ENCODE measurements around the gene EEF1A2. TPM values are rescaled to one million over a fixed set of nuclear protein-coding genes. Genes with fewer than 3 reads are reported as not detected.

Gene EEF1A2
- total RNA-seq, 1 donor from 2014 or later: 858 TPM

DNA sequence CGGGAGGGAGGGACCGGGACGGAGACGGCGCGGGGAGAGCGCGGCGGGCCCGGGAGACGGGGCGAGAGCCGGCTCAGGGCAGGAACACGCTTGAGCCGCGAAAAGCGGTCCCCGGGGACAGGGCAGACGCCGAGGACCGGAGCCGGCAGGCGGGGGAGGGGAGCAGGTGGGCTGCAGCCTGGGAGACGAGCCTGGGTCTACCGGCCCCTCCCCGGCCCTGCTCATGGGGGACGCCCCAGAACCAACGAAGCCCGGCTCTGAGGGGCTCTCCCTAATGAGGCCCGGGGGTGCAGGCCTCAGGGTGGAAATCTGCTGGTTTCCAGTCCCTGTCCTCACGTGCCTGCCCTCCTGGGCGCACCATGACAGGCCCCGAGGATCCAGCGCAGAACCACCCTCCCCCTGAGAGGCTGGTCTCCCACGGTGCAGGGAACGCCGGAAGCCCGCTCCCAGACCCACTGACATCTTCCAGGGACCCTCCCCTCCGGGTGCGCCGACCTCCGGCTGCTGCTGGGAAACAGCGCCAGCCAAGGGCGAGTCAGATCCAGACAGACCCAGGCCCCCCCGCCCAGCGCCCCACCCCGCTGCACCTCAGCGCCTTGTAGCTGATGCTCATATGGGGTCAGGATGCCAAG, 571 bp upstream of the EEF1A2 start:
- no peak for DNase-seq

DNA sequence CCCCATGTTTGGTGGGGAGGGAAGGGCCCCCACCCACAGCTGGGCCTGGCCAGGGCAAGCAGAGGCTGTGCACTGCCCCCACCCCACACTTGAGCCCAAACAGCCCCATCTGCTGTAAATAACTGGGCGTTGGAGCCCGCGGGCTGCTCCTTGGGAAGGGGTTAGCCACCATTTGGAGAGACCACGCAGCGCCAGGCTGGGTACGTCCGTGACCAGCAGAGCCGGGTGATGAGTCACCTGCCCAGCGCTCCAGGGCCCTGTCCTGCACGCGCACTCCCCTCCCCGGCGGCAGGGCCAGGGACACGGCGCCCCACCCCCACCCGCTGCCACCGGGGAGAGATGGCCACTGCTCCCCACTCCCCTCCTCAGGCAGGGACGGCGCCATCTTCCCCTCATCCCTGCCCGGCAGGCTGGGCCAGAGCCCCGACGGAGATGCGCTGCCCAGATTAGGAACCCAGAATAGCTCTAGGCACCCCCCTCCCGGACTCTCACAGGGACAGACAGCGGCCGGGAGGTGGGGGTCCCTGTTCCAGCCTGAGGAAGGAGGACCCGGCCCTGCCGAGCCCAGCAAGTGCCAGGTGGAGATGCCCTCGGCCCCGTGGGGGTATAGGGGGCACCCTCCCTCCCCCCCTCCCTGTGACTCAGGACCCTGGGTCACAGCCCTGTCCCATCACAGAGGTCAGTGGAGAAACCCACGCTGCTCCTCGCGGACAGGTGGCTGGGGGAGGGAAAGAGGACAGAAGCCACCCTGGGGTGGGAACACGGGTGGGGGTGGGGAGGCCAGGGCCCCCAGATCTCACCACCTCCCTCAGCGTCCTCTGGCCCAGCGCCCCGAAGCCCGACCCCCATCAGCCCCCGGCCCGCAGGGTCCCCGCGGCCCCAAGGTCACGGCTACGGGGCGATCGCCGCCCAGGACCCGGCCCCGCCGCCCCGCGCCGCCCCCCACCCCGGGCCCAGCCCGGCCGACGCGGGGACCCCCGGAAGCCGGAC, 642 bp downstream of the EEF1A2 start:
- no peak for DNase-seq

DNA sequence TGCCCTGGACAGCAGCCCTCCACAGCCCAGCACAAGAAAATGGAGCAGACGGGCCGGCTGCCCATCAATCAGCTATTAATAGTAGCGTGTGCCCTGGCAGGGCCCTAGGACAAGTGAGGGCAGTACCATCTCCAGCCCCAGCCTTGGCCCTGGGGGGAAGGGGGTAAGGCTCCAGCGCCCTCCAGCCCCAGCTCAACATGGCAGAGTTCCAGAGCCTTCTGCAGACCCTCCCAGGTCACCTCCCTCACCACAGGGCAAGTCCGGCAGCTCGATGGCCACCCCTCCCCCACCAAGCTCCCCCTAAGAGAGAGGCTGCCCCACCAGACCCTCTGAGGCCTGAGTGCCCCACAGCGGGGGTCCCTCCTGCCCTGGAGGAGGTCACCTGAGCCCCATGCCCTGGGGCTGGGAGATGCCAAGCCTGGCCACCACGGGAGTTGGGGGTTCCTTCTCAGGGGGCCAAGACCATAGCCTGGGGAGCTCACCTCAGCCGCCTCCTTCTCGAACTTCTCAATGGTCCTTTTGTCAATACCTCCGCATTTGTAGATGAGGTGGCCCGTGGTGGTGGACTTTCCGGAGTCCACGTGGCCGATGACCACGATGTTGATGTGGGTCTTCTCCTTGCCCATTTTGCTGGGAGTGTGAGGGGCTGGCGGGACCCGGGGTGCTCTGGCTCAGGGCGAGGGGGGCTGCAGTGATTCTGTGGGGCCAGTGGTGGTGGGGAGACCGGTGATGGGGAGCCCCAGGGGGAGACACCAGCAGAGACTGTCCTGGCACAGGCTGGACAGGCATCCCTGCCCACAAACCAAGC, 1.5 kb downstream of the EEF1A2 start:
- DNase-seq: no peak

DNA sequence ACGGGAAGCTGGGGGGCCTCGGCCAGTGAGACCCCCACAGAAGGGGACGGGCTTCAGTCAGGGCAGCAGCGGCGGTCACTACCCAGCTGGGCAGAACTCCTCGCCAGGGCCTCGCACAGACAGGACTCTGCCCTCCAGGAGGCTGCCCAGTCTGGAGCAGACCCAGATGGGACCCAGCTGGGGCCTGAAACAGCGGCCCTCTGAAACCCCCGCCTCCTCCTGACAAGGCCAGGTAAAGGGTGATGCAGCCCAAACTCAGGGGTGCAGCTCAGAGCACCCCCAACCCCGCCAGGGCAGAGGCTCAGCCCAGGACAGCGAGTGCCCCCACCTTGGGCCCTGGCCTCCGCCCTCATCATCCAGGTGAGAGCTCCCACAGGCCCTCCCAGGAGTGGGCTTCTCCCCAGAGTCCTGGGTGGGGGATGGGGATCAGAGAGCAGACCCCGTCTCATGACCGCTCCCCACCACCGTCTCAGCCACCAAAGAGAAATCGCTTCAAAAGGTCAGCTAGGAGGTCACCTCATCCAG, 2.2 kb downstream of the EEF1A2 start:
- DNase-seq: no peak

DNA sequence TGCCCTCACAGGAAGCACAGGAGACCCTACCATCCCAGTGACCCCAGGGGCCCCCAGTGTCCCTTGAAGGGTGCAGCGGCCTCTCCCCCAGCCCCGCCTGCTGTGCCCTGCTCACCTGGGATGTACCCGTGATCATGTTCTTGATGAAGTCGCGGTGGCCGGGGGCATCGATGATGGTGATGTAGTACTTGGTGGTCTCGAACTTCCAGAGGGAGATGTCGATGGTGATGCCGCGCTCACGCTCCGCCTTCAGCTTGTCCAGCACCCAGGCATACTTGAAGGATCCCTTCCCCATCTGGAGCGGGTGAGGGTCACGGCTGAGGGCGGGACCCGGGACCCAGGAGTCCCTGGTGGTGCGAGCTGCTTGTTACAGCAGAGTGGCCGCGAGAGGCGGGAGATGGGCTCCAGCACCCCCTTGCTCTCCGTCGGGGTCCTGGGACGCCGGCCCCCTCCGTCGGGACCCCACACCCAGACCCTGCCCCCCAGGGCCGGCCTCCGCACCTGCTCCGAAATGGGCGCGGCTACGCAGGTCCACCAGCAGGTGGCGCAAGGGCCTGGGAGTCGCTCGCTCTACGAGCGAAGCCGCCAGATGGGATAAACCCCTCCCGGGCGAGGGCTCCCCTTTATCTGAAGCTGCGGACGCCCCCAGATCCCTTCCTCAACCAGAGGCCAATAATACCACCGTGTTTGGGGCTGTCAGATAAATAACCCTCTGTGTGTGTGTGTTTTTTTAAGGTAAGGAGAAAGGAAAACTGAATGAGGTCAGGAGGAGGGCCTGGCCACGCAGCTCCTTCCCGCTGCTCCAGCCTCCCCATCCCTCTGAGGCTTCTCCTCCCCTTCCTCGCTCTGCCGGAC, 2.9 kb downstream of the EEF1A2 start:
- DNase-seq: peak; percentile 76

- no peak for DNase-seq
Observed at GRCh38 chr20:63495167-63495720, 3.6 kb downstream of the EEF1A2 start.

DNA sequence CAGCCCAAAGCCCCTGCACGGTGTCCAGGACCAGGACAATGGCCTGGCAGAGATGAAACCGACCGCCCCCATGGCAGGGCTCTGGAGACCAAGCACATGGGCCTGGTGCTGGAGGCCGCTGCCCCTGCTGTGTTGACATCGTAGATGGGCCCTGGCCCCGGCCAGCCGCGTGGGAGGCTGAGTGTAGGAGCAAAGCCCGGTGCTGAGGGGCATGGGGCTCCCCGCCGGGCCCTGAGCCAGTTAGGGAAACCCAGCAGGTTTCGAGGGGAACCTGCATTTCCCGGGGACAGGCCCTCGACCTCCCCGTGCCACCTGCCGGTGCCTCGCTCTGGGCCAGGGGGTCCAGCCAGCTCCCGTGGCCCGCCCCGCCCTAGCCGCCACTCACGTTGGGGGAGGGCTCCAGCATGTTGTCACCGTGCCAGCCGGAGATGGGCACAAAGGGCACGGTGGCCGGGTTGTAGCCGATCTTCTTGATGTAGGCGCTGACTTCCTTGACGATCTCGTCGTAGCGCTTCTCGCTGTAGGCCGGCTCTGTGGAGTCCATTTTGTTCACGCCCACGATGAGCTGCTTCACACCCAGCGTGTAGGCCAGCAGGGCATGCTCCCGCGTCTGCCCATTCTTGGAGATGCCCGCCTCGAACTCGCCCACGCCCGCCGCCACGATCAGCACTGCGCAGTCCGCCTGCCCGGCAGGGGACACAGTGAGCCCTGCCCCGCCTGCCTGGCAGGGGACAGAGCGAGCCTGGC, 4.3 kb downstream of the EEF1A2 start:
- DNase-seq: no peak

- DNase-seq: no peak
Observed at GRCh38 chr20:63494084-63494419, 4.8 kb downstream of the EEF1A2 start.

DNA sequence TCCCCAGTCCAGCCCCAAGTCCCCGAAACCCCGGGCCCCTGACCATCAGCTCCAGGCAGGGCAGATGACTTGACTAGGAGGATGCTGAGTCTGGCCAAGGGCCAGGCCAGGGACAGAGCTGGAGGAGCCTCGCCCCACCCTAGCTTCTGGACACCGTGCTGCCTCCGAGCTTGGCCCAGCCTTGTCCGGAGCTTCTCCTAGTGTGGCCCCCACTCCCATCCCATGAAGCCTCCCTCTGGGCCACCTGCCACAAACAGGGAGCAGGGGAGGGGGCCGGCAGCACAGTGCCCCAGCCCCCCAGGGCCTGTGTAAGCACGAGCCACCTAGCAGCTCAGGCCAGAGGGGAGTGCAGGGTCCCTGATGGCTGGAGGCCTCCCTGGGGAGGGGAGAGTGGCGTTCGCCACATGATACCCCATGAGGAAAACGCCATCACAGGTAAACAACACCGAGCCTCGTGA, 5.3 kb downstream of the EEF1A2 start:
- no peak for DNase-seq

GRCh38 chr20:63492982-63493381, 5.9 kb downstream of the EEF1A2 start:
- no peak for DNase-seq

DNA sequence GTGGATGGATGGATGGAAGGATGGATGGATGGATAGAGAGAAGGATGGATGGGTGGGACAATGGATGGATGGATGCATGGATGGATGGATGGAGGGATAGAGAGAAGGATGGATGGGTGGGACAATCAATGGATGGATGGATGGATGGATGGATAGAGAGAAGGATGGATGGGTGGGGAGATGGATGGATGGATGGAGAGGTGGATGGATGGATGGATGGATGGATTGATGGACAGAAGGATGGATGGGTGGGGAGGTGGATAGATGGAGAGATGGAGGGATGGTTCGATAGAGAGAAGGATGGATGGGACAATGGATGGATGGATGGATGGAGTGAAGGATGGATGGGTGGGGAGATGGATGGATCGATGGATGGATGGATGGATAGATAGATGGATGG, 6.4 kb downstream of the EEF1A2 start:
- no peak for DNase-seq

GRCh38 chr20:63491635-63492230, 7.2 kb downstream of the EEF1A2 start:
- no peak for DNase-seq

DNA sequence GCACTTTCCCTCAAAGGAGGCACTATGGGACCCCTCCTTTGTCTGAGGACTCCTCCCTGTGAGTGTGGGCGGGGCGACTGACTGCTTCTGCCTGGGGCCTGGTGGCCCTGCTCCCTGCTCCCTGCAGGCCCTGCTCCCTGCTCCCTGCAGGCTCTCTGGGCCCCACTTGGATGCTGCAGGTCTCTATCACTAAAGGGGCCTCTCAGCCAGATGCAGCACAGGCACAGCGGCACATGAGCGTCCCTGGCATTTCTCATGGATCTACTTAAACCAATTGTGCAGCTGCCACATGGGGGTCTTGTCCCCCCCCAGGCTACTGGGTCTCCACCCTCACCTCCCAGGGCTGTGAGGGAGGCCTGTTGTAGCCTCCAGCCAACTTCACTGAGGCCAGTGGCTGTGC, 7.8 kb downstream of the EEF1A2 start:
- DNase-seq: no peak

DNA sequence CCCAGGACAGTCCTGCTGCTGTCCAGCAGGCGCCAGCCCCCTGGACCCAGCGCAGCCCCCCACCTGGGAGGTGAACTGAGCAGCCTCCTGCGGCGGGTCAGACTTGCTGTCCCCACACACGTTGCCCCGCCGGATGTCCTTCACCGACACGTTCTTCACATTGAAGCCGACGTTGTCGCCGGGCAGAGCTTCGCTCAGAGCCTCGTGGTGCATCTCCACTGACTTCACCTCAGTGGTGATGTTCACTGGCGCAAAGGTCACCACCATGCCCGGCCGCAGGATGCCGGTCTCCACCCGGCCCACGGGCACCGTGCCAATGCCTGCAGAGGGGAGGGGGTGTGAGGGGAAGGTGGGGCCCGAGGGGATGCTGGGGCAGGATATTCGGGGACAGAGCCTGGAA, 8.5 kb downstream of the EEF1A2 start:
- no peak for DNase-seq

DNA sequence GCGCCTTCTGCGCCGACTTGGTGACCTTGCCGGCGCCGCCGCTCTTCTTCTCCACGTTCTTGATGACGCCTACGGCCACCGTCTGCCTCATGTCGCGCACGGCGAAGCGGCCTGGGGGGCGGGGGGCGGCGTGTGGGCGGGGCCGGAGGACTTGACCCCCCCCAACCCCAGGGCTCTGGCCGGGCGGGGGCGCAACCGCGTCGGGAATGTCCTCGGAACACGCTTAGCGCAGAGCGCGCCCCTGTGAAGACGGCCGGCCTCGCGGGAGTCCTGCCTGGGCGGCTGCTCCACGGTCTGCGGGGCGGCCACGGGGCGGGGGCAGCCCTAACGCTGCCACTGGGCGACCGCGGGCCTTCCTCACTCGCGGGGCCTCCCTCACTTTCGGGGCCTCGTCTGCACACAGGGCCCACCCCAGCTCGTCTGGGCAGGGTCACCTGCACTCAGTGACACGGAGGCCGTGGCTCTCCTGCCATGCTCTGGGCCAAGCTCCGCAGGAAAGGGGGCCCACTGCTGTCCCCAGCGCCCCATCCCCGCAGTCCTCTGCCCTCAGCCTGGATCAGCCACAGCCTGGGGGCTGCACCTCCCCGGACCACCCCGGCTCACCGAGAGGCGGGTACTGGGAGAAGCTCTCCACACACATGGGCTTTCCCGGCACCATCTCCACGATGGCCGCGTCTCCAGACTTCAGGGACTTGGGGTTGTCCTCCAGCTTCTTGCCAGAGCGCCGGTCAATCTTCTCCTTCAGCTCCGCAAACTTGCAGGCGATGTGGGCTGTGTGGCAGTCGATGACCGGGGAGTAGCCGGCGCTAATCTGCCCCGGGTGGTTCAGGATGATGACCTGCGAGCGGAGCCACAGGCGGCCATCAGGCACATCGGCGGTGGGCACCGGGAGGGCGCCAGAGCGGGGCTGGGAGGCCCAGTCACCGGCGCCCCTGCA, 10.3 kb downstream of the EEF1A2 start:
- no peak for DNase-seq

GRCh38 chr20:63487781-63488241, 11.1 kb downstream of the EEF1A2 start:
- no peak for DNase-seq

DNA sequence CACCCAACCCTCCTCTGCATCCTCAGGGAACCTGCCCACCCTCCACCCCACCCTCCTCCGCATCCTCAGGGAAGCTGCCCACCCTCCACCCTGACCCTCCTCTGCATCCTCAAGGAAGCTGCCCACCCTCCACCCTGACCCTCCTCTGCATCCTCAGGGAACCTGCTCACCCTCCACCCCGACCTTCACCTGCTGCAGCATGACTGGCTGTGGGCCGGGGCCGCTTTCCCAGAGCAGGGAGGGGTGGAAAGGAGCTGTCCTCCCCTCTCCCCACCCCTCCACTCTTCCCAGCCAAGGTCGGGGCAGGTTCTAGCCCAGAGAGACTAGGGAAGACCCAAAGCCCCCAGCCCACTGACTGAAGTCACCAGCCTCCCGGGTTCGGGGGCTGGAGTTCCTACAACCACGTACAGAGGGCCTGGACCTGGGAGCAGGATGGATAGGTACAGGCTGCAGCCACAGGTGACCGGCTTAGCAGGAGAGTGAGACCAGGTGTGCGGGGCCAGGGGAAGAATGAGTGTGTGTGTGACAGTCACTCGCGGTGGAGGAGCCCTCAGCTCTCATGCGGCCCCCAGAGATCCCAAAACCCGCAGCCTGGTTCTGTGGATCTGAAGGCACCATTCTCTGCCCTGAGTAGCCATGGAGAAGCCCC, 11.6 kb downstream of the EEF1A2 start:
- no peak for DNase-seq

- DNase-seq: no peak
Observed at GRCh38 chr20:63486300-63486855, 12.5 kb downstream of the EEF1A2 start.
